H9 (cell line): Measurements from ENCODE around the gene KCNA4. TPM values are rescaled to one million over a fixed set of nuclear protein-coding genes. Genes with fewer than 3 reads are reported as not detected.

Experiments
- DNase-seq: peaks from one replicate; pipeline ENCODE4 v3.0.0-alpha.2; 2017
- H2AFZ ChIP-seq: one replicate; pipeline ENCODE4 v1.6.1; 2013; ENCODE audit warnings: mild to moderate bottlenecking, low read length, control low read depth, moderate library complexity
- H2AK5ac ChIP-seq: 2 replicates; pipeline ENCODE4 v1.6.1; 2013; ENCODE audit warnings: low read length, control low read depth, mixed read lengths; ENCODE audit not compliant: insufficient read length
- H2BK120ac ChIP-seq: one replicate; pipeline ENCODE4 v1.6.1; 2013; ENCODE audit warnings: low read depth, mild to moderate bottlenecking, low read length, control low read depth, inconsistent platforms; ENCODE audit not compliant: poor library complexity, severe bottlenecking
- H2BK12ac ChIP-seq: 2 replicates; pipeline ENCODE4 v1.6.1; 2013; ENCODE audit warnings: low read length, control low read depth, mixed read lengths, low read depth; ENCODE audit not compliant: insufficient read length
- H2BK15ac ChIP-seq: 2 replicates; pipeline ENCODE4 v1.6.1; 2013; ENCODE audit warnings: low read depth, low read length, control low read depth
- H2BK20ac ChIP-seq: one replicate; pipeline ENCODE4 v1.6.1; 2013; ENCODE audit warnings: low read depth, mild to moderate bottlenecking, low read length, control low read depth, inconsistent platforms; ENCODE audit not compliant: poor library complexity, severe bottlenecking
- H2BK5ac ChIP-seq: 2 replicates; pipeline ENCODE4 v1.6.1; 2013; ENCODE audit warnings: low read length, control low read depth, mixed read lengths; ENCODE audit not compliant: insufficient read length
- H3K14ac ChIP-seq: 2 replicates; pipeline ENCODE4 v1.6.1; 2013; ENCODE audit warnings: low read length, control low read depth; ENCODE audit not compliant: insufficient read depth
- H3K18ac ChIP-seq: 2 replicates; pipeline ENCODE4 v1.6.1; 2013; ENCODE audit warnings: low read depth, mild to moderate bottlenecking, mixed read lengths, low read length, control low read depth; ENCODE audit not compliant: insufficient read length
- H3K23ac ChIP-seq: 2 replicates; pipeline ENCODE4 v1.6.1; 2013; ENCODE audit warnings: low read length, control low read depth, mixed read lengths, low read depth; ENCODE audit not compliant: insufficient read length
- H3K23me2 ChIP-seq: 2 replicates; pipeline ENCODE4 v1.6.1; 2013; ENCODE audit warnings: low read depth, mild to moderate bottlenecking, mixed read lengths, low read length, control low read depth; ENCODE audit not compliant: insufficient read length, poor library complexity, severe bottlenecking
- H3K27ac ChIP-seq: 2 replicates; pipeline ENCODE4 v1.5.1; 2013; ENCODE audit warnings: low read length, control low read depth, mixed read lengths, low read depth; ENCODE audit not compliant: insufficient read length
- H3K27me3 ChIP-seq: 2 replicates; pipeline ENCODE4 v1.6.1; 2013; ENCODE audit warnings: low read length, control low read depth, inconsistent platforms; ENCODE audit not compliant: insufficient read depth
- H3K4ac ChIP-seq: 2 replicates; pipeline ENCODE4 v1.6.1; 2013; ENCODE audit warnings: low read depth, mild to moderate bottlenecking, control low read depth, inconsistent platforms, low read length, moderate library complexity
- H3K4me1 ChIP-seq: 2 replicates; pipeline ENCODE4 v1.6.1; 2013; ENCODE audit warnings: low read length, control low read depth, inconsistent platforms; ENCODE audit not compliant: insufficient read depth
- H3K4me2 ChIP-seq: 2 replicates; pipeline ENCODE4 v1.6.1; 2013; ENCODE audit warnings: low read length, control low read depth, mixed read lengths; ENCODE audit not compliant: insufficient read length, insufficient read depth
- H3K56ac ChIP-seq: 2 replicates; pipeline ENCODE4 v1.6.1; 2013; ENCODE audit warnings: low read depth, mild to moderate bottlenecking, mixed read lengths, low read length, control low read depth; ENCODE audit not compliant: insufficient read length
- H3K79me1 ChIP-seq: 2 replicates; pipeline ENCODE4 v1.6.1; 2013; ENCODE audit warnings: low read depth, mild to moderate bottlenecking, moderate library complexity, low read length, control low read depth, inconsistent platforms; ENCODE audit not compliant: insufficient read depth, poor library complexity, severe bottlenecking
- H3K79me2 ChIP-seq: 2 replicates; pipeline ENCODE4 v1.6.1; 2013; ENCODE audit warnings: low read length, control low read depth, inconsistent platforms; ENCODE audit not compliant: insufficient read depth
- H3K9ac ChIP-seq: 2 replicates; pipeline ENCODE4 v1.6.1; 2013; ENCODE audit warnings: low read length, control low read depth, mixed read lengths; ENCODE audit not compliant: insufficient read length; ENCODE audit errors: extremely low read depth
- H3K9me3 ChIP-seq: one replicate; pipeline ENCODE4 v1.6.1; 2013; ENCODE audit warnings: low read depth, low read length, inconsistent platforms; ENCODE audit not compliant: control insufficient read depth
- H3T11ph ChIP-seq: one replicate; pipeline ENCODE4 v1.6.1; 2013; ENCODE audit warnings: mild to moderate bottlenecking, low read length, control low read depth, inconsistent platforms
- H4K20me1 ChIP-seq: one replicate; pipeline ENCODE4 v1.6.1; 2013; ENCODE audit not compliant: control insufficient read depth, insufficient read length, insufficient read depth
- H4K5ac ChIP-seq: 2 replicates; pipeline ENCODE4 v1.6.1; 2013; ENCODE audit warnings: low read depth, mild to moderate bottlenecking, mixed read lengths, low read length, control low read depth; ENCODE audit not compliant: insufficient read length
- H4K8ac ChIP-seq: replicated peaks from 2 replicates; pipeline ENCODE4 v1.6.1; 2013; ENCODE audit warnings: low read length, control low read depth, mixed read lengths, low read depth; ENCODE audit not compliant: insufficient read length
- H4K91ac ChIP-seq: 2 replicates; pipeline ENCODE4 v1.6.1; 2013; ENCODE audit warnings: low read depth, mild to moderate bottlenecking, moderate library complexity, mixed read lengths, low read length, control low read depth; ENCODE audit not compliant: insufficient read length
- H3K27ac Mint-ChIP-seq, 3 experiments: 2 replicates in 2 of 3; 3 replicates in 1 of 3; pipeline ENCODE4 v1.8.0; 2020 to 2021; ENCODE audit warnings: mixed read lengths in 3 of 3, mild to moderate bottlenecking in 1 of 3, moderate library complexity in 1 of 3
- H3K27me3 Mint-ChIP-seq: 2 replicates; pipeline ENCODE4 v1.8.0; 2021; ENCODE audit warnings: low read depth, mild to moderate bottlenecking, moderate library complexity, mixed read lengths
- H3K36me3 Mint-ChIP-seq, 3 experiments: 2 replicates in 2 of 3; 3 replicates in 1 of 3; pipeline ENCODE4 v1.8.0; 2020 to 2021; ENCODE audit warnings: low read depth in 3 of 3, mixed read lengths in 3 of 3; ENCODE audit not compliant: insufficient read depth in 1 of 3
- H3K4me1 Mint-ChIP-seq, 2 experiments: 2 replicates each; pipeline ENCODE4 v1.8.0; 2020; ENCODE audit warnings: mixed read lengths in 2 of 2
- H3K4me3 Mint-ChIP-seq, 2 experiments: 2 replicates in 1 of 2; 3 replicates in 1 of 2; pipeline ENCODE4 v1.8.0; 2020 to 2021; ENCODE audit warnings: mild to moderate bottlenecking in 2 of 2, mixed read lengths in 2 of 2, moderate library complexity in 1 of 2
- H3K9me3 Mint-ChIP-seq, 2 experiments: 2 replicates in 1 of 2; 3 replicates in 1 of 2; pipeline ENCODE4 v1.8.0; 2020; ENCODE audit warnings: mild to moderate bottlenecking in 2 of 2, mixed read lengths in 2 of 2, moderate library complexity in 1 of 2
- WGBS: extraction: QIAGEN DNeasy Blood & Tissue Kit; methylation state at CpG from one replicate; pipeline ENCODE4 v1.1.7; 2013; ENCODE audit warnings: missing lambda C conversion rate, low lambda C conversion rate, mixed read lengths; ENCODE audit not compliant: insufficient read length; ENCODE audit errors: extremely low coverage; 5-methylcytosine and 5-hydroxymethylcytosine counted together
- total RNA-seq: library from RNA; stranded (reverse); gene quantifications from 2 replicates; pipeline ENCODE4 v1.2.1, GENCODE V29; 2021
- TF ChIP-seq, protein P1 (sequence below): fragments of 200-600 bp; sonication (generic); conservative IDR thresholded peaks from 3 replicates; pipeline ENCODE4 v1.8.0; 2021; ENCODE audit warnings: antibody characterized with exemption, mild to moderate bottlenecking

Gene KCNA4
- total RNA-seq, 1 experiment from 2014 or later = not detected

DNA sequence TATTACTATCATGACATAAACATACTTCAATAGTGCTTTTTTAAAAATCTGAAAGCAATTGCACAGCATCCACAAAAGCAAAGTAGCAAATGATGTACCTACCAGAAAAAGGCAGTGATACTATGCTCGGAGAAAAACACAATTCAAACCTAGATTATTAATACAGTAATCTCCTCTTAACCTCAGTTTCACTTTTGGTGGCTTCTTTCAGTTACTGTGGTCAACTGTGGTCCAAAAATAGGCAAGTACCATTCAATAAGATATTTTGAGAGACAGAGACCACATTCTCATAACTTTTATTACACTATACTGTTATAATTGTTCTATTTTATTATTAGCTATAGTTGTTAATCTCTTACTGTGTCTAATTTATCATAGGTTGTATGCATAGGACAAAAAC is 20.8 kb downstream of the KCNA4 start:
- Histone ChIP-seq H2BK20ac (no peak overlapping the region), H3K27ac (no peak overlapping the region), H2BK12ac (no peak overlapping the region), H3K79me1 (no peaks in the 10 kb centered on the region), H4K91ac (no peak overlapping the region), H3K27me3 (no peaks in the 10 kb centered on the region), H4K20me1 (no peaks in the 10 kb centered on the region), H3K14ac (no peak overlapping the region), H4K5ac (no peak overlapping the region), H3K23me2 (no peaks in the 10 kb centered on the region), H4K8ac (no peak overlapping the region), H3K9me3 (no peaks in the 10 kb centered on the region), H3K4me1 (no peaks in the 10 kb centered on the region), H3K18ac (no peak overlapping the region), H3K4ac (no peak overlapping the region), H2BK5ac (no peak overlapping the region), H3K4me2 (no peak overlapping the region), H3T11ph (no peak overlapping the region), H2AFZ (no peak overlapping the region), H2BK120ac (no peak overlapping the region), H3K23ac (no peak overlapping the region), H3K79me2 (no peaks in the 10 kb centered on the region), H3K9ac (no peak overlapping the region), H3K56ac (no peak overlapping the region), H2AK5ac (no peak overlapping the region), H2BK15ac (no peak overlapping the region)
- no CpG with 5 or more reads among the region's 1 CpG for WGBS
- TF ChIP-seq, protein P1, sequence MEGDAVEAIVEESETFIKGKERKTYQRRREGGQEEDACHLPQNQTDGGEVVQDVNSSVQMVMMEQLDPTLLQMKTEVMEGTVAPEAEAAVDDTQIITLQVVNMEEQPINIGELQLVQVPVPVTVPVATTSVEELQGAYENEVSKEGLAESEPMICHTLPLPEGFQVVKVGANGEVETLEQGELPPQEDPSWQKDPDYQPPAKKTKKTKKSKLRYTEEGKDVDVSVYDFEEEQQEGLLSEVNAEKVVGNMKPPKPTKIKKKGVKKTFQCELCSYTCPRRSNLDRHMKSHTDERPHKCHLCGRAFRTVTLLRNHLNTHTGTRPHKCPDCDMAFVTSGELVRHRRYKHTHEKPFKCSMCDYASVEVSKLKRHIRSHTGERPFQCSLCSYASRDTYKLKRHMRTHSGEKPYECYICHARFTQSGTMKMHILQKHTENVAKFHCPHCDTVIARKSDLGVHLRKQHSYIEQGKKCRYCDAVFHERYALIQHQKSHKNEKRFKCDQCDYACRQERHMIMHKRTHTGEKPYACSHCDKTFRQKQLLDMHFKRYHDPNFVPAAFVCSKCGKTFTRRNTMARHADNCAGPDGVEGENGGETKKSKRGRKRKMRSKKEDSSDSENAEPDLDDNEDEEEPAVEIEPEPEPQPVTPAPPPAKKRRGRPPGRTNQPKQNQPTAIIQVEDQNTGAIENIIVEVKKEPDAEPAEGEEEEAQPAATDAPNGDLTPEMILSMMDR = no peak
- H3K4me3 Mint-ChIP-seq = no peak overlapping the region
- no peaks in the 10 kb centered on the region for H3K4me1 Mint-ChIP-seq
- peaks cover 0 to 3% of the 10 kb centered on the region in 2 experiments; a peak in 1 of 5 replicates for H3K9me3 Mint-ChIP-seq
- DNase-seq = no peak
- no peak overlapping the region for H3K27ac Mint-ChIP-seq
- peaks cover 11% of the 10 kb centered on the region for H3K27me3 Mint-ChIP-seq
- H3K36me3 Mint-ChIP-seq = no peaks in the 10 kb centered on the region
